K562 (cell line): Measurements from ENCODE around the gene CYB5B. TPM values are rescaled to one million over a fixed set of nuclear protein-coding genes. Genes with fewer than 3 reads are reported as not detected.
A peak's percentile ranks its signal among the peaks of the same experiment; 100 is the strongest.

ENCODE experiments used
- FIP1L1 ChIP-seq: fragments of 200-400 bp; formaldehyde crosslinking; IDR thresholded peaks from 2 replicates; pipeline ENCODE4 v1.6.1; 2018; ENCODE audit warnings: mild to moderate bottlenecking, low read depth, low read length; ENCODE audit not compliant: poor library complexity, severe bottlenecking
- HCFC1 ChIP-seq: IDR thresholded peaks from 2 replicates; pipeline ENCODE4 v1.6.1; 2012; ENCODE audit warnings: low read depth, low read length, improper control_type of control experiment
- MEF2A ChIP-seq: IDR thresholded peaks from 2 replicates; pipeline ENCODE4 v1.6.1; 2011; ENCODE audit warnings: low read depth, mild to moderate bottlenecking, low read length, moderate library complexity; ENCODE audit not compliant: control insufficient read depth
- NONO ChIP-seq, 2 experiments: fragments of 200-400 bp in 1 of 2; fragments of 450-650 bp in 1 of 2; formaldehyde crosslinking in 1 of 2; IDR thresholded peaks; 2 replicates each; pipeline ENCODE4 v1.6.1; 2017; ENCODE audit warnings: low read depth in 2 of 2, mild to moderate bottlenecking in 2 of 2, moderate library complexity in 2 of 2, low read length in 1 of 2
- RBFOX2 ChIP-seq: fragments of 200-400 bp; formaldehyde crosslinking; IDR thresholded peaks from 2 replicates; pipeline ENCODE4 v1.6.1; 2017; ENCODE audit warnings: low read depth, mild to moderate bottlenecking, low read length, moderate library complexity
- SIRT6 ChIP-seq: IDR thresholded peaks from one replicate; pipeline ENCODE4 v1.6.1; 2012; ENCODE audit warnings: low read depth, mild to moderate bottlenecking, control low read depth, inconsistent platforms, low read length, moderate library complexity
- SIX5 ChIP-seq, 2 experiments: IDR thresholded peaks; 2 replicates each; pipeline ENCODE4 v1.6.1; 2011; ENCODE audit warnings: low read length in 2 of 2, borderline replicate concordance in 1 of 2, low read depth in 1 of 2, mild to moderate bottlenecking in 1 of 2, moderate library complexity in 1 of 2; ENCODE audit not compliant: insufficient read depth in 1 of 2
- ZKSCAN8 ChIP-seq: fragments of 200-800 bp; sonication (Bioruptor generic); IDR thresholded peaks from 2 replicates; pipeline ENCODE4 v1.6.1; 2016; ENCODE audit warnings: missing genetic modification characterization, missing compliant biosample characterization
- ZNF12 ChIP-seq: sonication (generic); formaldehyde crosslinking; IDR thresholded peaks from 2 replicates; pipeline ENCODE4 v1.4.0; 2020; ENCODE audit warnings: mild to moderate bottlenecking, missing genetic modification reagents
- polyA plus RNA-seq, 8 experiments: library from polyadenylated mRNA; depleted of rRNA in 4 of 8; stranded (reverse) in 5 of 8; unstranded in 3 of 8; fragments of >200 nt; fragmentation: Nextera tagmentation in 2 of 8; fragmentation: Illumina TruSeq in 1 of 8; extraction: Ambion mirVana in 2 of 8; extraction: Trizol in 1 of 8; gene quantifications; 2 replicates each; pipeline versions ENCODE4 v1.2.1 to v1.2.3, GENCODE V29; 2011 to 2014; ENCODE audit warnings: inconsistent platforms in 1 of 8, missing spikeins in 1 of 8
- total RNA-seq, 7 experiments: library from RNA; depleted of rRNA in 6 of 7; stranded (reverse); fragments of >200 nt in 6 of 7; fragmentation: Illumina TruSeq in 2 of 7; extraction: Trizol in 2 of 7; gene quantifications; 2 replicates each; pipeline versions ENCODE4 v1.2.1 to v1.2.3, GENCODE V29; 2011 to 2021; ENCODE audit warnings: low replicate concordance in 1 of 7
- TF ChIP-seq, protein P1 (sequence below): fragments of 450-650 bp; IDR thresholded peaks from 2 replicates; pipeline ENCODE4 v1.6.1; 2016; ENCODE audit warnings: missing biosample characterization, missing genetic modification characterization
- TF ChIP-seq, protein P2 (sequence below): fragments of 250-450 bp; sonication (Bioruptor Pico); IDR thresholded peaks from 2 replicates; pipeline ENCODE4 v1.8.0; 2022; ENCODE audit warnings: moderate library complexity, mild to moderate bottlenecking, inconsistent platforms
- TF ChIP-seq, protein P3 (sequence below): fragments of 450-650 bp; conservative IDR thresholded peaks from 2 replicates; pipeline ENCODE4 v1.6.1; 2016; ENCODE audit warnings: missing genetic modification characterization, low read depth, mild to moderate bottlenecking, missing compliant biosample characterization, moderate library complexity
- TF ChIP-seq, protein P4 (sequence below), 2 experiments: fragments of 450-650 bp in 1 of 2; sonication (generic) in 1 of 2; formaldehyde crosslinking in 1 of 2; IDR thresholded peaks; 2 replicates each; pipeline versions ENCODE4 v1.7.1 to v1.9.0; 2016 to 2022; ENCODE audit warnings: inconsistent platforms in 1 of 2, mild to moderate bottlenecking in 1 of 2, missing genetic modification reagents in 1 of 2

Gene CYB5B
- total and polyA plus RNA-seq, 9 of the 15 experiments (the other 6 are each of a cell fraction or from before 2014, with no cell fraction given) = 29.9 to 274 (median 136) TPM

DNA sequence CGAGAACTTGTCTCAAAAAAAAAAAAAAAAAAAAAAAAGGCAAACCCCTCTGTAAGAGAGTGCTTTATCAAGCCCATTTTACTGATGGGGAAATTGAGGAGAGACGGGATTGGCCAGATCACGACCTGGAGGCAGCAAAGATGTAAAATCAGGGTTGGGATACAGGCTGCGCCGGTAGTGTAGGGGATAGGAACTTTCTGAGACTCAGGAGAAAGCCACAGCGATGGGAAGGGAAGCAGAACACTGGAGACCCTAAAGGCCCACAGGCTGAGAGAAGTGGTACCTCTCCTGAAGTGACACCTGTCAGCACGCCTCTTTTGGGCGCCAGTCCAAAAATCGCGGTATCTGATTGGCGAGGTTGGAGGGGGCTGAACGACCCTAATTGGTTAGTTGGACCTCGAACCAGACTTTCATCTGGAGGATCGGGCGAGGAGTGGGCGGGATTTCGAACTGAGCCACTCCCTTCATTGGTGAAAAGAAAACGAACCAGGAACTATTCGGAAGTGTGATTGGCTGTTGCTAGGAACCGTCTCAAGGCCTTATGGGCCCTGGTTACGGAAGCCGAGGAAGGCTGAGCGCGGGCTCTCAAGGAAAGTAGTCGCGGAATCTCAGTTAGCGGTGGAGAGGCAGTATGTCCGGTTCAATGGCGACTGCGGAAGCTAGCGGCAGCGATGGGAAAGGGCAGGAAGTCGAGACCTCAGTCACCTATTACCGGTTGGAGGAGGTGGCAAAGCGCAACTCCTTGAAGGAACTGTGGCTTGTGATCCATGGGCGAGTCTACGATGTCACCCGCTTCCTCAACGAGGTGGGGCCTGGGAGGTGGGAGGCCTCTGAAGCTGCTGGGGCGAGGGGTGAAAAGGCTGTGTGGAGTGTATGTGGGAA is at the start of gene CYB5B (continued):
- TF ChIP-seq MEF2A (no peak), ZKSCAN8 (no peak), RBFOX2 (peak; percentile 90), FIP1L1 (no peak), SIRT6 (no peak), NONO (IDR thresholded peaks at IDR 0.05; ENCODE audit: low read depth in 2 of 2, low read length in 1 of 2) (no peak), HCFC1 (peak; percentile 51), ZNF12 (CRISPR knock-in tag) (no peak), SIX5 (IDR thresholded peaks at IDR 0.05; ENCODE audit: borderline replicate concordance in 1 of 2, insufficient read depth in 1 of 2, low read depth in 1 of 2, low read length in 2 of 2) (no peak)
- TF ChIP-seq, protein P1, sequence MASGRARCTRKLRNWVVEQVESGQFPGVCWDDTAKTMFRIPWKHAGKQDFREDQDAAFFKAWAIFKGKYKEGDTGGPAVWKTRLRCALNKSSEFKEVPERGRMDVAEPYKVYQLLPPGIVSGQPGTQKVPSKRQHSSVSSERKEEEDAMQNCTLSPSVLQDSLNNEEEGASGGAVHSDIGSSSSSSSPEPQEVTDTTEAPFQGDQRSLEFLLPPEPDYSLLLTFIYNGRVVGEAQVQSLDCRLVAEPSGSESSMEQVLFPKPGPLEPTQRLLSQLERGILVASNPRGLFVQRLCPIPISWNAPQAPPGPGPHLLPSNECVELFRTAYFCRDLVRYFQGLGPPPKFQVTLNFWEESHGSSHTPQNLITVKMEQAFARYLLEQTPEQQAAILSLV = no peak
- TF ChIP-seq, protein P2, sequence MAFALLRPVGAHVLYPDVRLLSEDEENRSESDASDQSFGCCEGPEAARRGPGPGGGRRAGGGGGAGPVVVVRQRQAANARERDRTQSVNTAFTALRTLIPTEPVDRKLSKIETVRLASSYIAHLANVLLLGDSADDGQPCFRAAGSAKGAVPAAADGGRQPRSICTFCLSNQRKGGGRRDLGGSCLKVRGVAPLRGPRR (CRISPR knock-in tag) = no peak
- TF ChIP-seq, protein P3, sequence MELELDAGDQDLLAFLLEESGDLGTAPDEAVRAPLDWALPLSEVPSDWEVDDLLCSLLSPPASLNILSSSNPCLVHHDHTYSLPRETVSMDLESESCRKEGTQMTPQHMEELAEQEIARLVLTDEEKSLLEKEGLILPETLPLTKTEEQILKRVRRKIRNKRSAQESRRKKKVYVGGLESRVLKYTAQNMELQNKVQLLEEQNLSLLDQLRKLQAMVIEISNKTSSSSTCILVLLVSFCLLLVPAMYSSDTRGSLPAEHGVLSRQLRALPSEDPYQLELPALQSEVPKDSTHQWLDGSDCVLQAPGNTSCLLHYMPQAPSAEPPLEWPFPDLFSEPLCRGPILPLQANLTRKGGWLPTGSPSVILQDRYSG = no peak
- TF ChIP-seq, protein P4, sequence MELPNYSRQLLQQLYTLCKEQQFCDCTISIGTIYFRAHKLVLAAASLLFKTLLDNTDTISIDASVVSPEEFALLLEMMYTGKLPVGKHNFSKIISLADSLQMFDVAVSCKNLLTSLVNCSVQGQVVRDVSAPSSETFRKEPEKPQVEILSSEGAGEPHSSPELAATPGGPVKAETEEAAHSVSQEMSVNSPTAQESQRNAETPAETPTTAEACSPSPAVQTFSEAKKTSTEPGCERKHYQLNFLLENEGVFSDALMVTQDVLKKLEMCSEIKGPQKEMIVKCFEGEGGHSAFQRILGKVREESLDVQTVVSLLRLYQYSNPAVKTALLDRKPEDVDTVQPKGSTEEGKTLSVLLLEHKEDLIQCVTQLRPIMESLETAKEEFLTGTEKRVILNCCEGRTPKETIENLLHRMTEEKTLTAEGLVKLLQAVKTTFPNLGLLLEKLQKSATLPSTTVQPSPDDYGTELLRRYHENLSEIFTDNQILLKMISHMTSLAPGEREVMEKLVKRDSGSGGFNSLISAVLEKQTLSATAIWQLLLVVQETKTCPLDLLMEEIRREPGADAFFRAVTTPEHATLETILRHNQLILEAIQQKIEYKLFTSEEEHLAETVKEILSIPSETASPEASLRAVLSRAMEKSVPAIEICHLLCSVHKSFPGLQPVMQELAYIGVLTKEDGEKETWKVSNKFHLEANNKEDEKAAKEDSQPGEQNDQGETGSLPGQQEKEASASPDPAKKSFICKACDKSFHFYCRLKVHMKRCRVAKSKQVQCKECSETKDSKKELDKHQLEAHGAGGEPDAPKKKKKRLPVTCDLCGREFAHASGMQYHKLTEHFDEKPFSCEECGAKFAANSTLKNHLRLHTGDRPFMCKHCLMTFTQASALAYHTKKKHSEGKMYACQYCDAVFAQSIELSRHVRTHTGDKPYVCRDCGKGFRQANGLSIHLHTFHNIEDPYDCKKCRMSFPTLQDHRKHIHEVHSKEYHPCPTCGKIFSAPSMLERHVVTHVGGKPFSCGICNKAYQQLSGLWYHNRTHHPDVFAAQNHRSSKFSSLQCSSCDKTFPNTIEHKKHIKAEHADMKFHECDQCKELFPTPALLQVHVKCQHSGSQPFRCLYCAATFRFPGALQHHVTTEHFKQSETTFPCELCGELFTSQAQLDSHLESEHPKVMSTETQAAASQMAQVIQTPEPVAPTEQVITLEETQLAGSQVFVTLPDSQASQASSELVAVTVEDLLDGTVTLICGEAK (IDR thresholded peaks at IDR 0.05) = peak; percentile 32; the same call in 1 of the 2 replicates
- TF ChIP-seq, protein P4 (CRISPR knock-in tag; IDR thresholded peaks at IDR 0.05) = no peak
